Duodenal mucosa (tissue), 2 donors: Measurements from ENCODE around the gene KCNQ1.

ENCODE experiments used
- H3K27ac ChIP-seq: one replicate; pipeline ENCODE4 v1.7.0; 2013; ENCODE audit warnings: low read depth, low read length
- H3K27me3 ChIP-seq, 2 donors: one replicate each; pipeline ENCODE4 v1.7.0; 2013; ENCODE audit warnings: low read length in 2 of 2, control low read depth in 1 of 2; ENCODE audit not compliant: insufficient read depth in 2 of 2, control insufficient read depth in 1 of 2
- H3K36me3 ChIP-seq, 2 donors: one replicate each; pipeline ENCODE4 v1.7.0; 2013; ENCODE audit warnings: low read length in 2 of 2, control low read depth in 1 of 2; ENCODE audit not compliant: insufficient read depth in 2 of 2, control insufficient read depth in 1 of 2
- H3K4me1 ChIP-seq, 2 donors: one replicate each; pipeline ENCODE4 v1.7.0; 2013; ENCODE audit warnings: low read length in 2 of 2, control low read depth in 1 of 2; ENCODE audit not compliant: insufficient read depth in 2 of 2, control insufficient read depth in 1 of 2
- H3K4me3 ChIP-seq, 2 donors: one replicate each; pipeline ENCODE4 v1.7.0; 2013; ENCODE audit warnings: low read length in 2 of 2, low read depth in 1 of 2
- H3K9ac ChIP-seq, 2 donors: one replicate each; pipeline ENCODE4 v1.7.0; 2013; ENCODE audit warnings: low read length in 2 of 2, low read depth in 1 of 2
- H3K9me3 ChIP-seq, 2 donors: one replicate each; pipeline ENCODE4 v1.7.0; 2013; ENCODE audit warnings: low read length in 2 of 2, control low read depth in 1 of 2; ENCODE audit not compliant: control insufficient read depth in 1 of 2

Gene KCNQ1

DNA sequence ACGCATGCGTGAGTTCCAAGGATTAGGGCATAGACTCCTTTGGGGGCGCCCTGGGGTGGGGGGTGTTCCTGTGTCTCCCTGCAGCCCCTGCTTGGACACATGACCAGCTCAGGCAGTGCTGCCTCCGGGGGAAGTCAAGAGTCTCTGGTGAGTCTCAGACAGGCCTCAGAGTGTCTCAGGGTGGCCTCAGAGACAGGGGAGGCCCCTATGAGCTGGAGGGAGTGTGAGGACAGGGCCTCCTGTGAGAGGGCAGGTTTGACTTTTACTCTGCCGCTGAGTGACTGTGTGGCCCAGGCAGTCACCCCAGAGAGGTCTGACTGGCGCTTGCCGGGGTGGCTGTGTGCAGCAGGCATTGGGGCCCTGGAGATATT is 296.2 kb downstream of the KCNQ1 start:
- Histone ChIP-seq H3K9ac (no peak overlapping the region), H3K4me3 (no peak overlapping the region), H3K27ac (no peak overlapping the region), H3K36me3 (no peaks in the 10 kb centered on the region), H3K27me3 (no peaks in the 10 kb centered on the region), H3K9me3 (no peaks in the 10 kb centered on the region), H3K4me1 (peaks cover 30 to 32% of the 10 kb centered on the region in 2 donors)

DNA sequence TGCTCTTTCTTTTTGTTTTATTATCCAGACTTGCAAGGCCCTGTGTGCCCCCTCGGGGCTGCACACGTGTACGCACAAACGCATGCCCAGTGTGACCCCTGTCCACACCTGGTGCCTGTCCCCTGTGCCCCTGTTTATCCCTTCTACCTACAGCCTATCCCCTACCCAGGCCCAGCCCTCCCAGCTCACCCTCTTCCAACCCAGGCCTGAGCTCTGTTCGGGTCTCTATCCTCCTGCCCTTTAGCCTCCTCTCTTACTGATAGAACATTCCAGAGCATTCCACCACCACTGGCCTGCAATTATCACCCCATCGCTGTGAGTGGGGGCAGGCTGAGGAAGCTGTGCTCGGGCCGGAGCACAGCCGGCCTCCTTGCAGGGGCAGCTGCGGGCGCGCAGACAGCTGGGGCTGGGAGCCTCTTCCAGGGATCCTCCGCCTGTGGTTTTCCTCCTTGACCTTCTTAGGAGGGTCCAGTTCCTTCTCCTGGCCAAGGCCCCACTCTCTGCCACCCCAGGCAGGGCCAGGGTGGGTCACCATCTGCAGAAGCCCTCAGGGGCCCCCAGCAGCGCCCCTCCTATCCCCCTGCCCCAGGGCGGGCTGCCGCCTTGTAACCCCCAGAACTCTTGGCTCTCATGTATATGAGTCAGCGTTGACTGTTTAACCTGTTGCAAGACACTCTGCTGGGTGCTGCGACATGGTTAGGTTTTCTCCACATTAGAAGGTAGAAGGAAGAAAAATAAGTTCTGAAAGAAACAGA is 296.7 kb downstream of the KCNQ1 start:
- Histone ChIP-seq H3K9me3 (no peaks in the 10 kb centered on the region), H3K27me3 (no peaks in the 10 kb centered on the region), H3K4me3 (no peak overlapping the region), H3K27ac (no peak overlapping the region), H3K36me3 (no peaks in the 10 kb centered on the region), H3K4me1 (peaks cover 25 to 27% of the 10 kb centered on the region in 2 donors), H3K9ac (no peak overlapping the region)

DNA sequence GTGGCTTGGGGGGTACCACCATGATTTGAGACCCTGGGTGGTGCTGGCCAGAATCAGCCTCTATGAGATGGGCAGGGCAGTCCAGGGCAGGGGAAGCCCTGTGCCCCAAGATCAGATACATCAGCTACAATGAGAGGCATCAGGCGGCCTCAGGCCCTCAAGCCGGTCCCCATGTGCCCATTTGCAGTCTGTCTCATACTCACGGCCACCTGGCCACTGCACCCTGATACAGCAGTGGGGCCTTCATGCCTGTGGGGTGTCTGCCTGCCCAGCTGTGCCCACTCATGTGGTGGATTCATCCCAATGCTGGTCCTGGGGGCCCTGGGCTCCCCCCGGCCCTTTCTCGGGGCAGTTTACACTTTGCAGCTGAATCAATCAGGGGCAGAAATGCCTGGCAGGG is 297.4 kb downstream of the KCNQ1 start:
- Histone ChIP-seq H3K36me3 (no peaks in the 10 kb centered on the region), H3K9me3 (no peaks in the 10 kb centered on the region), H3K9ac (no peak overlapping the region), H3K4me1 (peaks cover 18 to 21% of the 10 kb centered on the region in 2 donors), H3K27me3 (no peaks in the 10 kb centered on the region), H3K27ac (no peak overlapping the region), H3K4me3 (no peak overlapping the region)

DNA sequence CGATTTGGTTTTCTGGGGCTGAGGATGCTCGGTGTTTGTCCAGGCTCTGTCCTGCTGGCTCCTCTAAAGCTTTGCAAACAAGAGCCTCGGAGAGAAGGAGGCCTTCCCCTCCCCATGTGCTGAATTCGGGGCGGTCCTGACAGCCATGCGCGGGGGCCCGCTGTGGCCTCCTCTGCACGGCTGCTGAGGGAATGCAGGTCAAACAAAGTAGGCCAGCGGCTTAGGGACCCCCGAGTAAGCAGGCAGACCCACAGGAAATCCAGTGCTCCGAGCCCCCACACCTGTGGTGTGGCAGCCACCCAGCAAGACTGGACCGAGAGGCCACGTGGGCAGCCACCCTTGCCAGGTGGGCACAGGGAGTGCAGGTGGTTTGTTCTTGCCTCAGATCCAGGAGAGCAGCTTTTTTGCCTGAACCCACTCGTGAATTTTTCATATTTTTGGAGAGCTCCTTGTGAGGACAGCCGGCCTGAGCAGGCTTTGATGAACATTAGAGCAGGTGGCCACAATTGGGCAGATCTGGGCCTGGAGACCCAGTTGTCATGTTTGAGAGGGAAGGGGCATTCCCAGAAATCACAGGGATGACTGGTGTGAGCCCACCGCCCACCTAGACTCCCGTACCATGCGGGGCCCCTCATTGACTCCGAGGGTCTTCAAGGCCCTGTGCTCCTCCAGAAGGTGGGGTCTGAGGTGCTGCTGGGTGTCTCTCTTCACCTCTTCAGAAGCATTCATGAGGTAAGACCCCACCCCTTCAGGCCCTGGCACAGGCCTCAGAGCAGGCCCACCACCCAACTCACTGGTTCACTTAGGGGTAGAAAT is 298.0 kb downstream of the KCNQ1 start:
- Histone ChIP-seq H3K4me3 (no peak overlapping the region), H3K27me3 (no peaks in the 10 kb centered on the region), H3K9ac (no peak overlapping the region), H3K36me3 (no peaks in the 10 kb centered on the region), H3K27ac (no peak overlapping the region), H3K9me3 (no peaks in the 10 kb centered on the region), H3K4me1 (peaks cover 12 to 18% of the 10 kb centered on the region in 2 donors)

DNA sequence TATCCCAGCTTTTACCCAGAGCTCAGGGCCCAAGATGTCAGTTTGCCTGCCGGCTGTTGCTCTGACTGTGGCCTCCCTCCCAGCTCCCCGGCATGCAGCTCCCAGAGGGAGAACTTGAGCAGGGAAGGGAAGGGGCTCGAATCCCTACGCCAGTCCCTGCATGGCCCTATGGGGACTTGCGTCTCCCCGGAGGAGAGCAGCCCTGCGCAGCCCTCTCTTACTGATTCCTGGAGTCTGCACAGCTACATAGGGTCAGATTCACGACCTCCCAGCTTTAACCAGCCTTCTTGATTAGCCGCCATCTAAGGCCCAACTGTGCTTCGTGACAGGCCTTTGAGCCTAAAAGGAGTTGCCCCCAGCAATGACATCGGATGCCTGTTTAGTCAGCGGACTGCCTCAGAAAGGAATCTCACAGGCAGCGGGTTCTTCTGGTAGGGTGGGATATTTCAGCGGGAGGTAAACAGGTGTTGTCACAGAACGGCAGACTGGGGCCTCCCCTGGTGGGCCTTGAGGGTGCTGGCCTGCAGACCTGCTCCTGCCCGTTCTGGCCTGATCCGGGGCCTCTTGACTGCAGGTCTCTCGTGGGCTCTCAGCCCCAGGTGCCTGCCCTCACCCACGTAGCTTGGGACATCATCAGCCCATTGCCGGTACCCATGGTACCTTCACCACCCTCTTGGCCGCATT is 298.8 kb downstream of the KCNQ1 start:
- Histone ChIP-seq H3K27me3 (no peaks in the 10 kb centered on the region), H3K9me3 (no peaks in the 10 kb centered on the region), H3K27ac (no peak overlapping the region), H3K4me3 (no peak overlapping the region), H3K36me3 (no peaks in the 10 kb centered on the region), H3K4me1 (peaks cover 9 to 14% of the 10 kb centered on the region in 2 donors), H3K9ac (no peak overlapping the region)

DNA sequence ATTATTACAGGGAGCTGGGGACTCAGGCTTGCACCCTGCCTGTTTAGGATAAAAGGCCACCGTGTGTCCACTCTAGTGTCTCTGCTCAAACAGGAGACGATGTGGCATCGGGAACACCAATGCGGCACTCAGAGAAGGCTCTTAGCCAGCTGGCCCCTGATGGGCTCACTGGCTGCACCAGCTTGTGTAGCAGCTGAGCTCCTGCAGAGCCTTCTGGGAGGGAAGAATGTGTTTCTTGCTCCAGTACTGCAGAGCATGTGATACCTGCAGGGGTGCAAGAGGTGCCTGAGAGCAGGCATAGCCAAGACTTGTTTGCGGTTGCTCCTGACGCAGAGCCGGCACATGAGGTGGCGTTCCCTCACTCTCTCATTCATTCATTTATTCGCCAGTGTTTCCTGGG is 299.4 kb downstream of the KCNQ1 start:
- Histone ChIP-seq H3K4me1 (peaks cover 8 to 9% of the 10 kb centered on the region in 2 donors), H3K9ac (no peak overlapping the region), H3K27me3 (no peaks in the 10 kb centered on the region)

DNA sequence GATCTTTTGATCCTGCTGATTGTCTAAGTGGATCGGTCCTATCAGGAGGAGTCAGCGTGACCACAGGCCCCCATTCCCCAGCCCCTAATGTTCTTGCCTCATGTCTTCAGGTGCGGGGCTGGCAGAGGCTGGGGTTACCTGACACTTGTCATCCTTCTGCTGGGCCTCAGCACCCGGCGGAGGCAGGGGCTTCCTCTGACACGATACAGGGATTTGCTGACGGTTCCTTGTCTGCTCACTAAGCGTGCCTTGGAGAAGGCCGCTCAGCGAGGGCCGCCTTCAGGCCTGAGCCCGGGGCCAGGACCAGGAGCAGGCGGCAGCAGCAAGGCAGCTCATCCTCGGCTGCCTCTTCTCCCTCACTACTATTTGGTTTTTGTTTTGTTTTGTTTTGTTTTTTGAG is 300.7 kb downstream of the KCNQ1 start:
- no peak overlapping the region for H3K4me3 ChIP-seq
- H3K9me3 ChIP-seq = no peaks in the 10 kb centered on the region
- H3K9ac ChIP-seq = no peak overlapping the region
- H3K4me1 ChIP-seq = peaks cover 0 to 5% of the 10 kb centered on the region in 2 donors
- no peaks in the 10 kb centered on the region for H3K36me3 ChIP-seq
- no peaks in the 10 kb centered on the region for H3K27me3 ChIP-seq
- H3K27ac ChIP-seq = no peak overlapping the region

More for the DNA sequence above, 299.4 kb downstream of the KCNQ1 start:
- no peaks in the 10 kb centered on the region for H3K36me3 ChIP-seq
- H3K4me3 ChIP-seq = no peak overlapping the region
- no peak overlapping the region for H3K27ac ChIP-seq
- no peaks in the 10 kb centered on the region for H3K9me3 ChIP-seq

DNA sequence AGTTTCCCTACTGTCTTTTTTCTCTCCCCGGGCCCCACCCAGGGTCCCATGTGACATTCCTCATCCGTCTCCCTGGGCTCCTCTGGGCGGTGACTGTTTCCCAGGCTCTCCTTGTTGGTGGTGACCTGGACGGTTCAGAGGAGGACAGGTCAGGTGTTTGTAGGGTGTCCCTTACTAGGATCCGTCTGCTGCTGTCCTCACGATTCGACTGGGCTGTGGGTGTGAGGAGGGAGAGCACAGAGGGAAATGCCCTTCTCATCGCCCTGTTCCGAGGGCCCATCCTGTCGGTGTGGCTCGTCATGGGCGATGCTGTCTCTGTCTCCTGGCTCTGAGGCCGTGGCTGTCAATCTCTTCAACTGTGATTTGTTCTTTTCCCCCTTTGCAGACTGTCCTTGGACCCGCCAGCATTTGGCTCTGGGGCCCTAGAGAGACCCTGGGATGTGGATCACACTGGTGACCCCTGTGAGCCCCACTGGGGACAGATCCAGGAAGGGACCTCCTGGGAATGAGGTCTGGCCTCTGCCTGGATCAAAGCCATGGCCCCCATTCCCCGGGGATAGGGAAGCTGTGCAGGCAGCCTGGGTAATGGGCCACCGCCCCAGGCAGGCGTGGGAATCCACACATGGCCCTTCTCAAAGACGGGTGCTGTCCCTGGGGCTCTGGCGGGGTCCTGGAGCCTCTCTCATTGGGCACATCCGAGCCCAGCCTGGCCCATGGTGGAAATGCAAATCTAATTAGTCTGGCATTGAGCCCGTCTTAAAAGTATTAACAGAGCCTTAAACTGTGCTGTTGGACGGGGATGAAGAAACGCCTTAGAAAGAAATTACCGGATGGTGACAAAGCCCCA is 301.8 kb downstream of the KCNQ1 start:
- Histone ChIP-seq H3K27ac (no peak overlapping the region), H3K36me3 (no peaks in the 10 kb centered on the region), H3K9me3 (no peaks in the 10 kb centered on the region), H3K27me3 (no peaks in the 10 kb centered on the region), H3K4me3 (no peak overlapping the region), H3K9ac (no peak overlapping the region), H3K4me1 (no peaks in the 10 kb centered on the region)

DNA sequence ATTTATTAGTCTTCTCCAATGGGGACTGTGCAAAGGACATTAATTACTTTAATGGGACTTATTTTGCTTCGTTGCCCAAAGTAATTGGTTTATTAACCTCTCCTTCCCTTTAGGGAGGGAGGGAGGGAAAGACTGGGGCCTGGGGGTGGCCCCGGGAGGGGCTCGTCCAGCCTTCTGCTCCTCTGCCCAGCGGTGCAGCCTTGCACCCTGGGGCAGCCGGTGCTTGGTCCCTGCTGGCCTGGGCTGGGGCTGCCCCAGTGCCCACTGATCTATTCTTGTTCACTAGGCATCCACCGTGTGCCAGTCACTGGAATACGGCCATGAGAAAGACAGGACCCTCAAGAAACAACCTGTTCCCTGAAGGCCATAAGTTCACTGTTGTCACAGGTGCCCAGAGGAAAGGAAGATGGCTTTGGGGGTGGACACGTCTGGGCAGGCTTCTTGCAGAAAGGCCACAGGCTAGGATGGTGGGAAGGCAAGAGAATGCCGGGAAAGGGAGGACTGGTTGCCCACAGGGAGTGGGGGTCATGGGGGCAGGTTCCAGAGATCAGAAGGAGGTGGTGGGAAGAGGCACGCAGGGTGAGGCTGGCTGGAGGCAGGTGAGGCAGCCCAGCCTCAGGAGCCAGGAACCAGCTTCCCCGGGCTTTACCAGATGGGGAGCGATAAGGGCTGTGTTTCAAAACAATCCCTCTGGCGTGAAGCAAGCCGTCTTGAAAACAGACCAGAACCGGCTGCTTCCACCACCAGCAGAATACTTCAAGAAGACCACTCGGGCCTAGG is 302.6 kb downstream of the KCNQ1 start:
- Histone ChIP-seq H3K27me3 (no peaks in the 10 kb centered on the region), H3K4me1 (no peaks in the 10 kb centered on the region), H3K36me3 (no peaks in the 10 kb centered on the region), H3K27ac (no peak overlapping the region), H3K9ac (no peak overlapping the region), H3K9me3 (no peaks in the 10 kb centered on the region), H3K4me3 (no peak overlapping the region)
